Stimulated activated CD4-positive, alpha-beta T cell treated with anti-CD3 and anti-CD28 coated beads, Interleukin-4, amount 100 ng/mL, for 4 hours (primary cell): ENCODE measurements around the gene LYZL4.

ENCODE experiments used
- DNase-seq, 2 experiments: peaks; one replicate each; pipeline ENCODE4 v3.0.0-alpha.2; 2020

The LYZL4 gene

GRCh38 chr3:42369832-42370231 is 40.6 kb downstream of the LYZL4 start:
- DNase-seq: no peak

- DNase-seq: no peak
These were observed 41.1 kb downstream of the LYZL4 start for GRCh38 chr3:42369304-42369703.

- DNase-seq: no peak
These were observed 41.5 kb downstream of the LYZL4 start for GRCh38 chr3:42368861-42369260.

- no peak for DNase-seq
These were observed 42.5 kb downstream of the LYZL4 start for GRCh38 chr3:42367903-42368302.

- DNase-seq: no peak
These were observed 43.9 kb downstream of the LYZL4 start for GRCh38 chr3:42366550-42366949.

- no peak for DNase-seq
These were observed 53.1 kb downstream of the LYZL4 start for GRCh38 chr3:42357335-42357734.

- DNase-seq: no peak
These were observed 54.8 kb downstream of the LYZL4 start for GRCh38 chr3:42355612-42356011.

GRCh38 chr3:42353631-42354030 is 56.8 kb downstream of the LYZL4 start:
- no peak for DNase-seq

- DNase-seq: no peak
These were observed 59.2 kb downstream of the LYZL4 start for GRCh38 chr3:42351207-42351606.

- no peak for DNase-seq
These were observed 60.4 kb downstream of the LYZL4 start for GRCh38 chr3:42349765-42350594.

- no peak for DNase-seq
These were observed 62.5 kb downstream of the LYZL4 start for GRCh38 chr3:42347928-42348327.
